IMR-90 (cell line): ENCODE data around the gene UNC5B. TPM values are rescaled to one million over a fixed set of nuclear protein-coding genes. Genes with fewer than 3 reads are reported as not detected.

Source experiments
- ATAC-seq: fragments of 200-7000 bp; cut with Tn5 transposase; 2 replicates; pipeline ENCODE4 v1.9.1; 2020; ENCODE audit warnings: low read depth, mild to moderate bottlenecking, moderate library complexity
- BruUV-seq: library from RNA; stranded (reverse); fragments of 400-500 nt; replicated peaks from 2 replicates; lab custom pipeline; 2021; lab: Mats Ljungman, UMichigan
- CTCF ChIA-PET: fragments of 300-600 bp; formaldehyde crosslinking; extraction: SDS; loops from one replicate; lab custom pipeline; 2021; ENCODE audit warnings: antibody characterized with exemption; lab: Yijun Ruan, JAX
- POLR2A ChIA-PET: fragments of 300-600 bp; sonication (Branson Sonifier 250); formaldehyde crosslinking; loops from one replicate; lab custom pipeline; 2022; ENCODE audit warnings: antibody characterized with exemption; ENCODE audit not compliant: unreplicated experiment; lab: Charles Lee
- DNase-seq: peaks from one replicate; pipeline ENCODE4 v3.0.0; 2013
- H2AFZ ChIP-seq: replicated peaks from 2 replicates; pipeline ENCODE3; 2013; ENCODE audit warnings: low read length, mild to moderate bottlenecking; ENCODE audit not compliant: poor library complexity
- H2AK5ac ChIP-seq: 2 replicates; pipeline ENCODE4 v1.6.1; 2013; ENCODE audit warnings: low read depth, low read length, inconsistent platforms
- H2AK9ac ChIP-seq: replicated peaks from 2 replicates; pipeline ENCODE3; 2013; ENCODE audit warnings: mild to moderate bottlenecking, low read depth, low read length, moderate library complexity; ENCODE audit not compliant: poor library complexity
- H2BK120ac ChIP-seq: 2 replicates; pipeline ENCODE4 v1.6.1; 2013; ENCODE audit warnings: low read depth, low read length, inconsistent platforms
- H2BK15ac ChIP-seq: 3 replicates; pipeline ENCODE4 v1.6.1; 2013; ENCODE audit warnings: low read depth, low read length, inconsistent platforms
- H2BK20ac ChIP-seq: 2 replicates; pipeline ENCODE4 v1.6.1; 2013; ENCODE audit warnings: low read depth, mild to moderate bottlenecking, inconsistent platforms, low read length, moderate library complexity
- H2BK5ac ChIP-seq: 2 replicates; pipeline ENCODE4 v1.6.1; 2013; ENCODE audit warnings: mild to moderate bottlenecking, low read depth, low read length, inconsistent platforms; ENCODE audit not compliant: poor library complexity, severe bottlenecking
- H3K14ac ChIP-seq: replicated peaks from 2 replicates; pipeline ENCODE4 v1.6.1; 2013; ENCODE audit warnings: low read depth, low read length, inconsistent platforms
- H3K18ac ChIP-seq: 2 replicates; pipeline ENCODE4 v1.6.1; 2013; ENCODE audit warnings: low read depth, low read length, control low read depth
- H3K23ac ChIP-seq: 2 replicates; pipeline ENCODE4 v1.6.1; 2013; ENCODE audit warnings: low read depth, low read length, inconsistent platforms
- H3K27ac ChIP-seq: 2 replicates; pipeline ENCODE4 v1.5.1; 2013; ENCODE audit warnings: mild to moderate bottlenecking, control low read depth, low read length; ENCODE audit not compliant: insufficient read depth
- H3K27me3 ChIP-seq: 2 replicates; pipeline ENCODE4 v1.6.1; 2013; ENCODE audit warnings: low read length; ENCODE audit not compliant: control insufficient read depth, insufficient read depth
- H3K36me3 ChIP-seq: 2 replicates; pipeline ENCODE4 v1.6.1; 2013; ENCODE audit warnings: low read length, mixed read lengths; ENCODE audit not compliant: control insufficient read depth, insufficient read depth
- H3K4ac ChIP-seq: 2 replicates; pipeline ENCODE4 v1.6.1; 2013; ENCODE audit warnings: low read depth, low read length, inconsistent platforms
- H3K4me1 ChIP-seq: 2 replicates; pipeline ENCODE4 v1.6.1; 2013; ENCODE audit warnings: low read length, mixed read lengths; ENCODE audit not compliant: control insufficient read depth, insufficient read depth
- H3K4me2 ChIP-seq: 2 replicates; pipeline ENCODE4 v1.6.1; 2013; ENCODE audit warnings: low read depth, mild to moderate bottlenecking, control low read depth, low read length, moderate library complexity
- H3K4me3 ChIP-seq: 2 replicates; pipeline ENCODE4 v1.5.1; 2013; ENCODE audit warnings: low read depth, mild to moderate bottlenecking, control low read depth, low read length, moderate library complexity; ENCODE audit not compliant: insufficient read depth
- H3K56ac ChIP-seq: 2 replicates; pipeline ENCODE4 v1.6.1; 2013; ENCODE audit warnings: low read length, inconsistent platforms; ENCODE audit not compliant: insufficient read depth; ENCODE audit errors: extremely low read depth
- H3K79me1 ChIP-seq, 2 experiments: 2 replicates each; pipeline ENCODE4 v1.6.1; 2013; ENCODE audit warnings: low read length in 2 of 2, inconsistent platforms in 1 of 2, low read depth in 1 of 2
- H3K9ac ChIP-seq: 2 replicates; pipeline ENCODE4 v1.6.1; 2013; ENCODE audit warnings: low read depth, low read length, control low read depth
- H3K9me1 ChIP-seq: 2 replicates; pipeline ENCODE4 v1.6.1; 2013; ENCODE audit warnings: low read length, inconsistent platforms; ENCODE audit not compliant: insufficient read depth
- H3K9me3 ChIP-seq: 2 replicates; pipeline ENCODE4 v1.6.1; 2013; ENCODE audit warnings: low read length; ENCODE audit not compliant: control insufficient read depth, insufficient read depth
- H4K20me1 ChIP-seq: 2 replicates; pipeline ENCODE4 v1.6.1; 2013; ENCODE audit warnings: low read length, inconsistent platforms; ENCODE audit not compliant: insufficient read depth
- H4K5ac ChIP-seq: 2 replicates; pipeline ENCODE4 v1.6.1; 2013; ENCODE audit warnings: mild to moderate bottlenecking, low read depth, low read length, control low read depth
- H4K8ac ChIP-seq, 2 experiments: 2 replicates each; pipeline ENCODE4 v1.6.1; 2013; ENCODE audit warnings: low read depth in 2 of 2, low read length in 2 of 2, control low read depth in 1 of 2, inconsistent platforms in 1 of 2
- H4K91ac ChIP-seq: 2 replicates; pipeline ENCODE4 v1.6.1; 2013; ENCODE audit warnings: low read depth, low read length, inconsistent platforms; ENCODE audit not compliant: insufficient read depth
- BHLHE40 ChIP-seq: fragments of 150-350 bp; IDR thresholded peaks from 2 replicates; pipeline ENCODE4 v1.6.1; 2016; ENCODE audit warnings: mild to moderate bottlenecking, low read depth, low read length
- CEBPB ChIP-seq: IDR thresholded peaks from 2 replicates; pipeline ENCODE4 v1.6.1; 2012; ENCODE audit warnings: low read depth, low read length, improper control_type of control experiment
- CHD1 ChIP-seq: IDR thresholded peaks from 2 replicates; pipeline ENCODE4 v1.6.1; 2012; ENCODE audit warnings: low read depth, low read length, improper control_type of control experiment
- FOS ChIP-seq: fragments of 150-350 bp; IDR thresholded peaks from 2 replicates; pipeline ENCODE4 v1.6.1; 2016; ENCODE audit warnings: low read depth, low read length
- MAFK ChIP-seq: IDR thresholded peaks from 2 replicates; pipeline ENCODE4 v1.6.1; 2012; ENCODE audit warnings: low read depth, low read length, improper control_type of control experiment
- MXI1 ChIP-seq: IDR thresholded peaks from 2 replicates; pipeline ENCODE4 v1.6.1; 2012; ENCODE audit warnings: low read depth, mild to moderate bottlenecking, low read length, moderate library complexity, borderline replicate concordance
- NFE2L2 ChIP-seq: fragments of 150-350 bp; IDR thresholded peaks from 2 replicates; pipeline ENCODE4 v1.6.1; 2016; ENCODE audit warnings: low read depth, mild to moderate bottlenecking, low read length
- POLR2A ChIP-seq: IDR thresholded peaks from 2 replicates; pipeline ENCODE4 v1.6.1; 2012; ENCODE audit warnings: mild to moderate bottlenecking, low read depth, low read length
- RAD21 ChIP-seq: IDR thresholded peaks from 2 replicates; pipeline ENCODE4 v1.6.1; 2012; ENCODE audit warnings: low read length, improper control_type of control experiment
- RCOR1 ChIP-seq: IDR thresholded peaks from 2 replicates; pipeline ENCODE4 v1.6.1; 2012; ENCODE audit warnings: mild to moderate bottlenecking, low read length, improper control_type of control experiment; ENCODE audit not compliant: insufficient replicate concordance
- RFX5 ChIP-seq: IDR thresholded peaks from 2 replicates; pipeline ENCODE4 v1.8.0; 2012; ENCODE audit warnings: low read depth, mild to moderate bottlenecking, low read length, moderate library complexity
- WGBS, 2 experiments: methylation state at CpG; one replicate each; pipeline versions ENCODE4 v1.1.5 to v1.1.7; 2013; ENCODE audit warnings: missing lambda C conversion rate in 2 of 2; ENCODE audit not compliant: insufficient read length in 1 of 2; ENCODE audit errors: extremely low coverage in 2 of 2; 5-methylcytosine and 5-hydroxymethylcytosine counted together
- dilution Hi-C: fragments of 300-500 bp; cut with HindIII; formaldehyde crosslinking; loops from one replicate; pipeline ENCODE4 v1.14.3; 2018; ENCODE audit warnings: low sequenced_read_pairs; ENCODE audit not compliant: unreplicated experiment
- in situ Hi-C: fragments of 300-500 bp; cut with MboI; formaldehyde crosslinking; loops from 3 replicates; pipeline ENCODE4 v1.14.3; 2019; ENCODE audit warnings: low sequenced_read_pairs, inconsistent platforms, mixed read lengths
- intact Hi-C: fragments of 100-400 bp; cut with micrococcal nuclease; formaldehyde crosslinking; loops from 2 replicates; pipeline ENCODE4 v1.10.0; 2022
- polyA plus RNA-seq, 3 experiments: library from polyadenylated mRNA; depleted of rRNA; stranded (reverse); fragments of >200 nt; gene quantifications; 2 replicates each; pipeline ENCODE4 v1.2.3, GENCODE V29; 2012; ENCODE audit warnings: low replicate concordance in 1 of 3
- total RNA-seq: library from RNA; depleted of rRNA; stranded (reverse); fragments of >200 nt; gene quantifications from 2 replicates; pipeline ENCODE4 v1.2.3, GENCODE V29; 2012
- TF ChIP-seq, protein P1 (sequence below): conservative IDR thresholded peaks from 2 replicates; pipeline ENCODE4 v1.5.1; 2012; ENCODE audit warnings: mild to moderate bottlenecking, low read depth, low read length, improper control_type of control experiment
- TF ChIP-seq, protein P2 (sequence below): fragments of 150-350 bp; IDR thresholded peaks from 2 replicates; pipeline ENCODE4 v1.6.1; 2017; ENCODE audit warnings: mild to moderate bottlenecking, antibody characterized with exemption, low read length, low read depth

The UNC5B gene
- total and polyA plus RNA-seq, 2 of the 4 experiments (the other 2 are of a cell fraction), result 1.6 to 4.2 TPM

DNA sequence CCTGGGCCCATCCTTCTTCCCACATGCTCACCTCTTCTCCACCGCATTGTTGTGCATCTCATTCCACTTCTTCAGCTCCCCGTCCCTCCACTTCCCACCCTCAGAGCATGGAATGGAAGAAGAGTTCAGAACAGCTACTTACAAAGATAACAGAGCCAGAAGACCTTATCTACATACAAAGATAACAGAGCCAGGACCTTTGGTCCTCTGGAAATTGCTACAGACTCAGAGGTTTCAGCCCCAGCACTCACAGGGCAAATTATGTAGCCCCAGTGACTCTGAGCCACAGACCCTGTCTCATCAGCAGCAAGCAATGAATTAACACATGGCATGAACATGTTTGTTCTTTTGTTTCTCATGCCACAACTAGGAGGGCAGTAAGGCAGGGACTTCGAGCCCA, 78.0 kb downstream of the UNC5B start:
- ChIA-PET POLR2A (no interaction called here), CTCF (no interaction called here)
- H2BK5ac ChIP-seq, result no peak overlapping the region
- intact Hi-C loops (no loop called here), in situ Hi-C loops (no loop called here), dilution Hi-C loops (no loop called here)
- H4K5ac ChIP-seq, result no peak overlapping the region
- no peak overlapping the region for H3K4me2 ChIP-seq
- no peaks in the 10 kb centered on the region for H3K79me1 ChIP-seq
- DNase-seq (no peak), ATAC-seq (no peak)
- H3K9ac ChIP-seq, result no peak overlapping the region
- H3K18ac ChIP-seq, result no peak overlapping the region
- no peaks in the 10 kb centered on the region for H3K27me3 ChIP-seq
- no peak overlapping the region for H2BK20ac ChIP-seq
- TF ChIP-seq CEBPB, result no peak
- no peak for TF ChIP-seq POLR2A
- TF ChIP-seq, protein P1, sequence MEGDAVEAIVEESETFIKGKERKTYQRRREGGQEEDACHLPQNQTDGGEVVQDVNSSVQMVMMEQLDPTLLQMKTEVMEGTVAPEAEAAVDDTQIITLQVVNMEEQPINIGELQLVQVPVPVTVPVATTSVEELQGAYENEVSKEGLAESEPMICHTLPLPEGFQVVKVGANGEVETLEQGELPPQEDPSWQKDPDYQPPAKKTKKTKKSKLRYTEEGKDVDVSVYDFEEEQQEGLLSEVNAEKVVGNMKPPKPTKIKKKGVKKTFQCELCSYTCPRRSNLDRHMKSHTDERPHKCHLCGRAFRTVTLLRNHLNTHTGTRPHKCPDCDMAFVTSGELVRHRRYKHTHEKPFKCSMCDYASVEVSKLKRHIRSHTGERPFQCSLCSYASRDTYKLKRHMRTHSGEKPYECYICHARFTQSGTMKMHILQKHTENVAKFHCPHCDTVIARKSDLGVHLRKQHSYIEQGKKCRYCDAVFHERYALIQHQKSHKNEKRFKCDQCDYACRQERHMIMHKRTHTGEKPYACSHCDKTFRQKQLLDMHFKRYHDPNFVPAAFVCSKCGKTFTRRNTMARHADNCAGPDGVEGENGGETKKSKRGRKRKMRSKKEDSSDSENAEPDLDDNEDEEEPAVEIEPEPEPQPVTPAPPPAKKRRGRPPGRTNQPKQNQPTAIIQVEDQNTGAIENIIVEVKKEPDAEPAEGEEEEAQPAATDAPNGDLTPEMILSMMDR, result no peak
- TF ChIP-seq BHLHE40, result no peak
- TF ChIP-seq, protein P2, sequence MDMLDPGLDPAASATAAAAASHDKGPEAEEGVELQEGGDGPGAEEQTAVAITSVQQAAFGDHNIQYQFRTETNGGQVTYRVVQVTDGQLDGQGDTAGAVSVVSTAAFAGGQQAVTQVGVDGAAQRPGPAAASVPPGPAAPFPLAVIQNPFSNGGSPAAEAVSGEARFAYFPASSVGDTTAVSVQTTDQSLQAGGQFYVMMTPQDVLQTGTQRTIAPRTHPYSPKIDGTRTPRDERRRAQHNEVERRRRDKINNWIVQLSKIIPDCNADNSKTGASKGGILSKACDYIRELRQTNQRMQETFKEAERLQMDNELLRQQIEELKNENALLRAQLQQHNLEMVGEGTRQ, result no peak
- no peak for TF ChIP-seq CHD1
- no peak for TF ChIP-seq RCOR1
- no peak for TF ChIP-seq FOS
- no peak for TF ChIP-seq NFE2L2
- TF ChIP-seq RFX5, result no peak
- no peak for TF ChIP-seq MXI1
- no peak for TF ChIP-seq MAFK
- TF ChIP-seq RAD21, result no peak
- no peak overlapping the region for H4K8ac ChIP-seq
- no peaks in the 10 kb centered on the region for H4K20me1 ChIP-seq
- no peak overlapping the region for H2AK5ac ChIP-seq
- no peak overlapping the region for H3K23ac ChIP-seq
- no peaks in the 10 kb centered on the region for H3K9me3 ChIP-seq
- H3K36me3 ChIP-seq, result peaks cover 9% of the 10 kb centered on the region; the same call in 1 of the 2 replicates
- H2AFZ ChIP-seq, result no peak overlapping the region
- H4K91ac ChIP-seq, result no peak overlapping the region
- H2BK120ac ChIP-seq, result no peak overlapping the region
- no peak overlapping the region for H3K27ac ChIP-seq
- no peaks in the 10 kb centered on the region; the same call in 1 of the 2 replicates for H3K4me1 ChIP-seq
- H2BK15ac ChIP-seq, result no peak overlapping the region
- H3K56ac ChIP-seq, result no peak overlapping the region
- WGBS, 2 experiments, result 83% methylated on average over 1 of the region's 3 CpGs; no CpG with 5 or more reads in 1 of the 2 experiments
- no peak overlapping the region for H2AK9ac ChIP-seq
- no peaks in the 10 kb centered on the region for H3K9me1 ChIP-seq
- H3K14ac ChIP-seq, result no peak overlapping the region
- no TSS peak for BruUV-seq
- no peak overlapping the region for H3K4me3 ChIP-seq
- no peak overlapping the region for H3K4ac ChIP-seq
